D341Med (cell line): ENCODE data around the gene RAET1E.
"Not testable (repeated sequence)": the region's sequence is repeated elsewhere in the genome, so short reads cannot be mapped to it uniquely, and the experiment has no call there.

Source experiments
- DNase-seq: peaks from one replicate; pipeline ENCODE4 v3.0.0; 2012; ENCODE audit warnings: low spot score

Gene RAET1E

GRCh38 chr6:149889326-149889725 is 8.6 kb downstream of the RAET1E start:
- DNase-seq = no peak

- no peak for DNase-seq
Measured at GRCh38 chr6:149888659-149889058, 9.3 kb downstream of the RAET1E start.

GRCh38 chr6:149888093-149888492 is 9.8 kb downstream of the RAET1E start:
- DNase-seq = no peak

- DNase-seq = no peak
Measured at GRCh38 chr6:149887343-149887742, 10.6 kb downstream of the RAET1E start.

GRCh38 chr6:149885888-149886287 is 12.0 kb downstream of the RAET1E start:
- DNase-seq = no peak

GRCh38 chr6:149884617-149885016 is 13.3 kb downstream of the RAET1E start:
- no peak for DNase-seq

- no peak for DNase-seq
Measured at GRCh38 chr6:149884215-149884614, 13.7 kb downstream of the RAET1E start.

GRCh38 chr6:149881860-149882259 is 16.1 kb downstream of the RAET1E start:
- no peak for DNase-seq

GRCh38 chr6:149881066-149881766 is 16.7 kb downstream of the RAET1E start:
- no peak for DNase-seq

- DNase-seq = no peak
Measured at GRCh38 chr6:149877659-149878058, 20.3 kb downstream of the RAET1E start.

GRCh38 chr6:149876241-149876933 is 21.5 kb downstream of the RAET1E start:
- no peak for DNase-seq

- no peak for DNase-seq
Measured at GRCh38 chr6:149872233-149872632, 25.7 kb downstream of the RAET1E start.

- DNase-seq = no peak
Measured at GRCh38 chr6:149871182-149871581, 26.7 kb downstream of the RAET1E start.

GRCh38 chr6:149869275-149869892 is 28.5 kb downstream of the RAET1E start:
- no peak for DNase-seq

- no peak for DNase-seq
Measured at GRCh38 chr6:149867876-149868640, 29.9 kb downstream of the RAET1E start.

GRCh38 chr6:149864578-149865535 is 33.1 kb downstream of the RAET1E start:
- peak; percentile 71 for DNase-seq

GRCh38 chr6:149863698-149864577 is 34.0 kb downstream of the RAET1E start, which contains the start of gene LRP11:
LRP11 (minus strand) TSS chr6:149864359; CDS start chr6:149864020, 339 bp downstream.
- DNase-seq = peak; percentile 94

- DNase-seq = peak; percentile 81
Measured at GRCh38 chr6:149862922-149863697, 34.8 kb downstream of the RAET1E start.

GRCh38 chr6:149862424-149862738 is 35.5 kb downstream of the RAET1E start:
- DNase-seq = not testable (repeated sequence)
